Small intestine (tissue), 4 donors: ENCODE results near the gene BBX. TPM values are rescaled to one million over a fixed set of nuclear protein-coding genes. Genes with fewer than 3 reads are reported as not detected.

Experiments
- polyA plus RNA-seq, 4 donors: library from polyadenylated mRNA; stranded (reverse) in 3 of 4; unstranded in 1 of 4; fragments of 200-250 nt in 3 of 4; fragments of 120-200 nt in 1 of 4; gene quantifications; one replicate each; pipeline versions ENCODE4 v1.2.1 to v1.2.3, GENCODE V29; 2013
- donor health status: healthy with polysubstance abuse.
- donor health status: Bipolar disorder and iron deficiency.
- donor health status: healthy.

BBX gene
- polyA plus RNA-seq, 4 donors = 3.5 to 33.6 (median 6.3) TPM

Other genes starting within 250 kb of the BBX start
- under 1 TPM in 1 of 4 donors, not detected in 3; 0.13 TPM for gene CCDC54, start 145.5 kb upstream of the BBX start, polyA plus RNA-seq